HEK293 (cell line): ENCODE results near the gene TMEM158.

Experiments used
- BCL11A ChIP-seq: fragments of 450-650 bp; formaldehyde crosslinking; IDR thresholded peaks from 2 replicates; pipeline ENCODE4 v1.5.1; 2016; ENCODE audit warnings: low read depth, missing biosample characterization, missing genetic modification characterization
- KLF9 ChIP-seq: fragments of 450-650 bp; formaldehyde crosslinking; IDR thresholded peaks from 2 replicates; pipeline ENCODE4 v1.5.1; 2016; ENCODE audit warnings: missing biosample characterization, missing genetic modification characterization, low read depth
- OSR2 ChIP-seq: fragments of 450-650 bp; formaldehyde crosslinking; IDR thresholded peaks from 2 replicates; pipeline ENCODE4 v1.5.1; 2016; ENCODE audit warnings: missing biosample characterization, missing genetic modification characterization
- ZNF214 ChIP-seq: fragments of 450-650 bp; formaldehyde crosslinking; IDR thresholded peaks from 2 replicates; pipeline ENCODE4 v1.5.1; 2017; ENCODE audit warnings: missing biosample characterization, mild to moderate bottlenecking, missing genetic modification characterization, borderline replicate concordance
- ZNF292 ChIP-seq: fragments of 450-650 bp; formaldehyde crosslinking; IDR thresholded peaks from 2 replicates; pipeline ENCODE4 v1.5.1; 2016; ENCODE audit warnings: low read depth, missing biosample characterization, missing genetic modification characterization, borderline replicate concordance
- ZNF302 ChIP-seq: fragments of 450-650 bp; formaldehyde crosslinking; IDR thresholded peaks from 2 replicates; pipeline ENCODE4 v1.5.1; 2016; ENCODE audit warnings: missing biosample characterization, missing genetic modification characterization, low read depth
- ZNF311 ChIP-seq: fragments of 450-650 bp; formaldehyde crosslinking; IDR thresholded peaks from 2 replicates; pipeline ENCODE4 v1.5.1; 2017; ENCODE audit warnings: missing biosample characterization, missing genetic modification characterization, borderline replicate concordance
- ZNF366 ChIP-seq: fragments of 450-650 bp; formaldehyde crosslinking; conservative IDR thresholded peaks from 2 replicates; pipeline ENCODE4 v1.5.1; 2016; ENCODE audit warnings: missing biosample characterization, missing genetic modification characterization
- ZNF391 ChIP-seq: fragments of 450-650 bp; formaldehyde crosslinking; IDR thresholded peaks from 2 replicates; pipeline ENCODE4 v1.5.1; 2016; ENCODE audit warnings: low read depth, missing biosample characterization, missing genetic modification characterization, borderline replicate concordance
- TF ChIP-seq, protein P1 (sequence below): fragments of 450-650 bp; formaldehyde crosslinking; IDR thresholded peaks from 2 replicates; pipeline ENCODE4 v1.5.1; 2016; ENCODE audit warnings: missing biosample characterization, missing genetic modification characterization
- TF ChIP-seq, protein P2 (sequence below): sonication (generic); formaldehyde crosslinking; IDR thresholded peaks from 2 replicates; pipeline ENCODE4 v1.8.1; 2022; ENCODE audit warnings: mild to moderate bottlenecking, moderate library complexity, missing genetic modification reagents
- TF ChIP-seq, protein P3 (sequence below): fragments of 450-650 bp; formaldehyde crosslinking; IDR thresholded peaks from 2 replicates; pipeline ENCODE4 v1.5.1; 2016; ENCODE audit warnings: missing biosample characterization, missing genetic modification characterization
- TF ChIP-seq, protein P4 (sequence below): fragments of 450-650 bp; formaldehyde crosslinking; IDR thresholded peaks from 2 replicates; pipeline ENCODE4 v1.5.1; 2016; ENCODE audit warnings: missing biosample characterization, missing genetic modification characterization

DNA sequence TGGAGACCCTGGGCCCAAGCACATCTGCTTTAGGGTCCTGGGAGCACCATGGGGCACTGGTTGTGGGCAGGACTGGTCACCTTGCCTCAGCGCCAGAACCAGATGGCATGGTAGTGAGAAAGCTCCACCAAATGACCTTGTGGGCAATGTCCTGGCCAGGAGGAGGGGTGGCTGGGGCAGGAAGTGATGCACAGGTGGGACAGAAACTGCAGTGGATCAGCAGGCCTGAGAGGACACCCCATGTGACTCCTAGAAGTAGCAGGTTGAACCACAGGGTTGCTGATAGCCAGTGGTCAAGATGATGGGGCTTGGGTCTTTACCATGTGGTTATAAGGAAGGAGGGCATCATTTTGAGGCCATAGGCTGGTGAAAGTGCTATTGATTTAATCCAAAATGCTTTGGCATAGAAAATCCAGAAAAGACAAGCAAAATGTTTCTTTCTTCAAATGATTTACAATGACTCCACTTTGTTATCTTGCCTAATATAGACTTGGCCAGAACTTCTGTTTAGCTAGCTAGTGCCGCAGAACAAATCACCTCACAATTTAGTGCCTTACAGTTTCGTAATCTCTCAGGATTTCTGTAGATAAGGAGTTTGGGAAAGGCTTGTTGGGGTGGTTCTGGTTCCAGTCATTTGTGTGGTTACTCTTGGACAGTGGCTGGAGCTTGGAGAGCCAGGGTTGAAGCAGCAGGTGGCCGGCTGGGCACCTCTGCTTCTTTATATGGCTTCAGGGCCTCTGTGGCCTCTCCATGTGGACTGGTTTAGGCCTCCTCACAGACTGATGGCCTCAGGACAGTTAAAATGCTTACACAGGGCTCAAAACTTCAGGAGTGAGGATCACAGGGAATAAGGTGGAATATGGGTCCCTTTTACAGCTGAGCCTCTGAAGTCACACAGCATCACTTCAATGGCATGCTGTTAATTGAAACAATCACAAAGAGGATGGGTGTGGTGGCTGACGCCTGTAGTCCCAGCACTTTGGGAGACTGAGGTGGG is 27.5 kb downstream of the TMEM158 start:
- TF ChIP-seq ZNF292: no peak
- TF ChIP-seq OSR2 (tag by site-specific recombination): no peak
- TF ChIP-seq, protein P1, sequence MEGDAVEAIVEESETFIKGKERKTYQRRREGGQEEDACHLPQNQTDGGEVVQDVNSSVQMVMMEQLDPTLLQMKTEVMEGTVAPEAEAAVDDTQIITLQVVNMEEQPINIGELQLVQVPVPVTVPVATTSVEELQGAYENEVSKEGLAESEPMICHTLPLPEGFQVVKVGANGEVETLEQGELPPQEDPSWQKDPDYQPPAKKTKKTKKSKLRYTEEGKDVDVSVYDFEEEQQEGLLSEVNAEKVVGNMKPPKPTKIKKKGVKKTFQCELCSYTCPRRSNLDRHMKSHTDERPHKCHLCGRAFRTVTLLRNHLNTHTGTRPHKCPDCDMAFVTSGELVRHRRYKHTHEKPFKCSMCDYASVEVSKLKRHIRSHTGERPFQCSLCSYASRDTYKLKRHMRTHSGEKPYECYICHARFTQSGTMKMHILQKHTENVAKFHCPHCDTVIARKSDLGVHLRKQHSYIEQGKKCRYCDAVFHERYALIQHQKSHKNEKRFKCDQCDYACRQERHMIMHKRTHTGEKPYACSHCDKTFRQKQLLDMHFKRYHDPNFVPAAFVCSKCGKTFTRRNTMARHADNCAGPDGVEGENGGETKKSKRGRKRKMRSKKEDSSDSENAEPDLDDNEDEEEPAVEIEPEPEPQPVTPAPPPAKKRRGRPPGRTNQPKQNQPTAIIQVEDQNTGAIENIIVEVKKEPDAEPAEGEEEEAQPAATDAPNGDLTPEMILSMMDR (tag by site-specific recombination): no peak
- no peak for TF ChIP-seq KLF9 (tag by site-specific recombination)
- TF ChIP-seq, protein P2, sequence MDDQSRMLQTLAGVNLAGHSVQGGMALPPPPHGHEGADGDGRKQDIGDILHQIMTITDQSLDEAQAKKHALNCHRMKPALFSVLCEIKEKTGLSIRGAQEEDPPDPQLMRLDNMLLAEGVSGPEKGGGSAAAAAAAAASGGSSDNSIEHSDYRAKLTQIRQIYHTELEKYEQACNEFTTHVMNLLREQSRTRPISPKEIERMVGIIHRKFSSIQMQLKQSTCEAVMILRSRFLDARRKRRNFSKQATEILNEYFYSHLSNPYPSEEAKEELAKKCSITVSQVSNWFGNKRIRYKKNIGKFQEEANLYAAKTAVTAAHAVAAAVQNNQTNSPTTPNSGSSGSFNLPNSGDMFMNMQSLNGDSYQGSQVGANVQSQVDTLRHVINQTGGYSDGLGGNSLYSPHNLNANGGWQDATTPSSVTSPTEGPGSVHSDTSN (CRISPR knock-in tag): no peak
- TF ChIP-seq ZNF366 (tag by site-specific recombination): no peak
- TF ChIP-seq BCL11A (tag by site-specific recombination): no peak
- TF ChIP-seq, protein P3, sequence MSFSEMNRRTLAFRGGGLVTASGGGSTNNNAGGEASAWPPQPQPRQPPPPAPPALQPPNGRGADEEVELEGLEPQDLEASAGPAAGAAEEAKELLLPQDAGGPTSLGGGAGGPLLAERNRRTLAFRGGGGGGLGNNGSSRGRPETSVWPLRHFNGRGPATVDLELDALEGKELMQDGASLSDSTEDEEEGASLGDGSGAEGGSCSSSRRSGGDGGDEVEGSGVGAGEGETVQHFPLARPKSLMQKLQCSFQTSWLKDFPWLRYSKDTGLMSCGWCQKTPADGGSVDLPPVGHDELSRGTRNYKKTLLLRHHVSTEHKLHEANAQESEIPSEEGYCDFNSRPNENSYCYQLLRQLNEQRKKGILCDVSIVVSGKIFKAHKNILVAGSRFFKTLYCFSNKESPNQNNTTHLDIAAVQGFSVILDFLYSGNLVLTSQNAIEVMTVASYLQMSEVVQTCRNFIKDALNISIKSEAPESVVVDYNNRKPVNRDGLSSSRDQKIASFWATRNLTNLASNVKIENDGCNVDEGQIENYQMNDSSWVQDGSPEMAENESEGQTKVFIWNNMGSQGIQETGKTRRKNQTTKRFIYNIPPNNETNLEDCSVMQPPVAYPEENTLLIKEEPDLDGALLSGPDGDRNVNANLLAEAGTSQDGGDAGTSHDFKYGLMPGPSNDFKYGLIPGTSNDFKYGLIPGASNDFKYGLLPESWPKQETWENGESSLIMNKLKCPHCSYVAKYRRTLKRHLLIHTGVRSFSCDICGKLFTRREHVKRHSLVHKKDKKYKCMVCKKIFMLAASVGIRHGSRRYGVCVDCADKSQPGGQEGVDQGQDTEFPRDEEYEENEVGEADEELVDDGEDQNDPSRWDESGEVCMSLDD (tag by site-specific recombination): no peak
- TF ChIP-seq ZNF302 (tag by site-specific recombination): no peak
- TF ChIP-seq ZNF214 (tag by site-specific recombination): no peak
- TF ChIP-seq ZNF391 (tag by site-specific recombination): no peak
- TF ChIP-seq, protein P4, sequence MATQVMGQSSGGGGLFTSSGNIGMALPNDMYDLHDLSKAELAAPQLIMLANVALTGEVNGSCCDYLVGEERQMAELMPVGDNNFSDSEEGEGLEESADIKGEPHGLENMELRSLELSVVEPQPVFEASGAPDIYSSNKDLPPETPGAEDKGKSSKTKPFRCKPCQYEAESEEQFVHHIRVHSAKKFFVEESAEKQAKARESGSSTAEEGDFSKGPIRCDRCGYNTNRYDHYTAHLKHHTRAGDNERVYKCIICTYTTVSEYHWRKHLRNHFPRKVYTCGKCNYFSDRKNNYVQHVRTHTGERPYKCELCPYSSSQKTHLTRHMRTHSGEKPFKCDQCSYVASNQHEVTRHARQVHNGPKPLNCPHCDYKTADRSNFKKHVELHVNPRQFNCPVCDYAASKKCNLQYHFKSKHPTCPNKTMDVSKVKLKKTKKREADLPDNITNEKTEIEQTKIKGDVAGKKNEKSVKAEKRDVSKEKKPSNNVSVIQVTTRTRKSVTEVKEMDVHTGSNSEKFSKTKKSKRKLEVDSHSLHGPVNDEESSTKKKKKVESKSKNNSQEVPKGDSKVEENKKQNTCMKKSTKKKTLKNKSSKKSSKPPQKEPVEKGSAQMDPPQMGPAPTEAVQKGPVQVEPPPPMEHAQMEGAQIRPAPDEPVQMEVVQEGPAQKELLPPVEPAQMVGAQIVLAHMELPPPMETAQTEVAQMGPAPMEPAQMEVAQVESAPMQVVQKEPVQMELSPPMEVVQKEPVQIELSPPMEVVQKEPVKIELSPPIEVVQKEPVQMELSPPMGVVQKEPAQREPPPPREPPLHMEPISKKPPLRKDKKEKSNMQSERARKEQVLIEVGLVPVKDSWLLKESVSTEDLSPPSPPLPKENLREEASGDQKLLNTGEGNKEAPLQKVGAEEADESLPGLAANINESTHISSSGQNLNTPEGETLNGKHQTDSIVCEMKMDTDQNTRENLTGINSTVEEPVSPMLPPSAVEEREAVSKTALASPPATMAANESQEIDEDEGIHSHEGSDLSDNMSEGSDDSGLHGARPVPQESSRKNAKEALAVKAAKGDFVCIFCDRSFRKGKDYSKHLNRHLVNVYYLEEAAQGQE (tag by site-specific recombination): no peak
- no peak for TF ChIP-seq ZNF311 (tag by site-specific recombination)
